ENCODE data around the gene PLCB4.
A peak's percentile ranks its signal among the peaks of the same experiment; 100 is the strongest.

PLCB4 gene

DNA sequence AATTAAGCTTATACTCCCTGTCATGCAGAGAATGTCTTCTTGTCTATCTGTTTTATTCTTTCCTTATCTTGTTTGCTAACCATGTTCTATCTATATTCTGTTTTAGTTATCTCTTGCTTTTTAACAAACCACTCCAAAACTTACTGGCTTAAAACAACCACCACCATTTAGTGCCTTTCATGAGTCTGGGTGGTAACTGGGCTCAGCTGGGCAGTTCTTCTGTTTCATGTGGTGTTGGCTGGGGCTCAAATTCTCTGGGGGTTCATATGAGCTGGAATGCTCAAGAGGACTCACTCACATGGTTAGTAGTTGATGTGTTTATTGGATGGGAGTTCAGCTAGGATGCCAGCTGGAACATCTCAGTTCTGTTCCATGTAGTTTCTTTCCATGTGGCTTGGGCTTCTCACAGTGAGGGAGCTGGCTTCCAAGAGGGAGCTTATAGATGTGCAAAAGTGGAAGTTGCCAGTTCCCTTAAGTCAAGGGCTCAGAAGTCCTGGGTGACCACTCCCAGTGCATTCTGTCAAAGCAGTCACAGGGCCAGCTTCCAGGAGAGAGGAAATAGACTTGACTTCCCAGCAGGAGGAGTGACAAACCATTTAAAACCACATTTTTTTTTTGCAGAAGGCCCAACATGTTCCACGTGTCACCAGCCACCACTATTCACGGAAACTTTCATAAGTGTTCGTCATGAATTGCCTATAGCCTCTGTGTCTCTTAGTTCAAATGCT lies 70.4 kb downstream of the PLCB4 start:
- no peaks in the 10 kb centered on the region for H3K36me3 ChIP-seq (replicated peaks)
- H3K4me3 ChIP-seq (ENCODE audit: low read depth, low read length), result no peak overlapping the region
- H3K27ac ChIP-seq, result no peak overlapping the region
- H3K27me3 ChIP-seq (replicated peaks), result no peaks in the 10 kb centered on the region
- TF ChIP-seq, protein P1, sequence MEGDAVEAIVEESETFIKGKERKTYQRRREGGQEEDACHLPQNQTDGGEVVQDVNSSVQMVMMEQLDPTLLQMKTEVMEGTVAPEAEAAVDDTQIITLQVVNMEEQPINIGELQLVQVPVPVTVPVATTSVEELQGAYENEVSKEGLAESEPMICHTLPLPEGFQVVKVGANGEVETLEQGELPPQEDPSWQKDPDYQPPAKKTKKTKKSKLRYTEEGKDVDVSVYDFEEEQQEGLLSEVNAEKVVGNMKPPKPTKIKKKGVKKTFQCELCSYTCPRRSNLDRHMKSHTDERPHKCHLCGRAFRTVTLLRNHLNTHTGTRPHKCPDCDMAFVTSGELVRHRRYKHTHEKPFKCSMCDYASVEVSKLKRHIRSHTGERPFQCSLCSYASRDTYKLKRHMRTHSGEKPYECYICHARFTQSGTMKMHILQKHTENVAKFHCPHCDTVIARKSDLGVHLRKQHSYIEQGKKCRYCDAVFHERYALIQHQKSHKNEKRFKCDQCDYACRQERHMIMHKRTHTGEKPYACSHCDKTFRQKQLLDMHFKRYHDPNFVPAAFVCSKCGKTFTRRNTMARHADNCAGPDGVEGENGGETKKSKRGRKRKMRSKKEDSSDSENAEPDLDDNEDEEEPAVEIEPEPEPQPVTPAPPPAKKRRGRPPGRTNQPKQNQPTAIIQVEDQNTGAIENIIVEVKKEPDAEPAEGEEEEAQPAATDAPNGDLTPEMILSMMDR (IDR thresholded peaks at IDR 0.05; ENCODE audit: low read depth, low read length, missing control alignments), result no peak
- in situ Hi-C loops (cut with HindIII; ENCODE audit: low pct_ligation_motif_present, low sequenced_read_pairs), result no loop called here
- DNase-seq, result no peak

DNA sequence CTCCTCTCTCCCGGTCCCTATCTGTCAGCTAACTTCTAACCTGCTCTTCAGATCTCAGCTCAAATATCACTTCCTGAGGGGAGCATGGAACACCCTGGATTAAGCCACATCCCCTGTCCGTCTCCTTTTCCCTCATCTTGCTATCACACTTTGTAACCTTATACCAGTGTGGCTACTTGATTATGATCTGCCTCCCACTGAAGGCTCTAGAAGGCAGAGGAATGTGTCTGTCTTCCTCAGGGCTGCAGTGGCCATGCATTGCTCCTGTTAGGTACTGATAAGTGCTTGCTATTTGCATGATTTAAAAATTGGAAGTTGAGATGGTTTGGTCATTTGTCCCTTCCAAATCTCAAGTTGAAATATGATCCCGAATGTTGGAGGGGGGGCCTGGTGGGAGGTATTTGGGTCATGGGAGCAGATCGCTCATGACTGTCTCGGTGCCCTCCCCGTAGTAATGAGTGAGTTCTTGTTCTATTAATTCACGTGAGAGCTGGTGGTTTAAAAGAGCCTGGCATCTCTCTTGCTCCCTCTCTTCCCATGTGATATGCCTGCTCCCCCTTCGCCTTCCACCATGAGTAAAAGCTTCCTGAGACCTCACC lies 71.4 kb downstream of the PLCB4 start:
- no peak for DNase-seq
- TF ChIP-seq, protein P1 (IDR thresholded peaks at IDR 0.05; ENCODE audit: low read depth, low read length, missing control alignments), result no peak
- Histone ChIP-seq H3K27ac (no peak overlapping the region), H3K27me3 (replicated peaks) (no peaks in the 10 kb centered on the region), H3K36me3 (replicated peaks) (no peaks in the 10 kb centered on the region), H3K4me3 (ENCODE audit: low read depth, low read length) (no peak overlapping the region)
- in situ Hi-C loops (cut with HindIII; ENCODE audit: low pct_ligation_motif_present, low sequenced_read_pairs), result no loop called here

DNA sequence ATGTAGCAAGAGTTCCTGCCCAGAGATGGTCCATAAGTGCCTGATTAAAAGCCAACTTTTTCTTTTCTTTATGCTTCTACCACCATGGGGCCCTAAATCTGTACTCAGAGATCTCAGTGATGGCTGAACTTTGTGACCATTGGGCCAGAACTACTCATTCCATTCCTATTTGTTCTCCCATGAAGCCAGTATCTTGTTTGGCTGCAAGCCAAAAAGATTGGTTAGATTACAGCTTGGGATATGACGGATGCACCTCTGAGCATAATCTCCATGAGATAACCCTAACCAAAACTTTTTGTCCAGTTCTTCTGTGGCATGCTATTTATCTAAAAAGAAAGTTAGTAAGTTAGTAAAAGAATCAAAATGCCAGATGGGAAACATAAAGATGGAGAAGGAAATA lies 72.2 kb downstream of the PLCB4 start:
- no peaks in the 10 kb centered on the region for H3K36me3 ChIP-seq (replicated peaks)
- TF ChIP-seq, protein P1 (IDR thresholded peaks at IDR 0.05; ENCODE audit: low read depth, low read length, missing control alignments), result no peak
- peak; percentile 34 for DNase-seq
- no peak overlapping the region for H3K27ac ChIP-seq
- H3K27me3 ChIP-seq (replicated peaks), result no peaks in the 10 kb centered on the region
- H3K4me3 ChIP-seq (ENCODE audit: low read depth, low read length), result no peak overlapping the region
- in situ Hi-C loops (cut with HindIII; ENCODE audit: low pct_ligation_motif_present, low sequenced_read_pairs), result no loop called here

DNA sequence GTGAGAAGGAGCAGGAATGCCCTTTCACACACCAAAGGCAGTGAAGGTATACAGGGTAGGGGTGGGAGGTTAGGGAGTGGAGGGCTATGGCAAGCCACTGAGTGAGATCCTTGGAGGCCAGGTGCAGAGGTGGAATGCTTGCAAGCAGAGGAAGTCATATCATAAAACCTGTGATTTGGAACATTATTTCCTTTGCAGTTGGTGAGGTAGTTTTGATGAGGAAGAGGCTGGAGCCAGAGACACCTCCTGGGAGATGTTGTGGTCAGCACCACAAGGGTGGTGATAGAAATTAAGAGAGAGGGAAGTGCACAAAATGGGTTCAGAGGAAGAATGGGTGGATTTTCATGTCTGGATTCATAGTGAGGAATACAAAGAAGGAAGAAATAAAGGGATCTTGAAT lies 73.0 kb downstream of the PLCB4 start:
- in situ Hi-C loops (cut with HindIII; ENCODE audit: low pct_ligation_motif_present, low sequenced_read_pairs), result no loop called here
- H3K27me3 ChIP-seq (replicated peaks), result no peaks in the 10 kb centered on the region
- TF ChIP-seq, protein P1 (IDR thresholded peaks at IDR 0.05; ENCODE audit: low read depth, low read length, missing control alignments), result no peak
- DNase-seq, result no peak
- no peak overlapping the region for H3K4me3 ChIP-seq (ENCODE audit: low read depth, low read length)
- H3K36me3 ChIP-seq (replicated peaks), result no peaks in the 10 kb centered on the region
- no peak overlapping the region for H3K27ac ChIP-seq

DNA sequence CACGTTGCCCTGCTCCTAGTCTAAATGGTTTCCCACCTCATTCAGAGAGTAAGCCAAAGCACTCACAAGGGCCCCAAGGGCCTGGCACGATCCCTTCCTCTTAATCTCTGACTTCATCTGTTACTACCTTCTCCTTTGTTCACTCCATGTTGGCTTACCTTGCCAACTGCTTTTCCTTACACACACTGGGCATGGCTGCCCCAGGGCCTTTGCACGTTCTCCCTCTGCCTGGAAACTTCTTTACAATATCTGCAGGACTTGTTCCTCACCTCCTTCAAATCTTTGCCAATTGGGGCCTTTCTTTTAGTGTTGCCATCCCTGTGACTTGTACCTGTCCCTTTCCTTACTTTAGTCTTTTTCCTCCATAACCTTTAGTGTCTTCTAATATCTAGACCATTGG lies 73.9 kb downstream of the PLCB4 start:
- Histone ChIP-seq H3K36me3 (replicated peaks) (no peaks in the 10 kb centered on the region), H3K27me3 (replicated peaks) (no peaks in the 10 kb centered on the region), H3K4me3 (ENCODE audit: low read depth, low read length) (no peak overlapping the region), H3K27ac (no peak overlapping the region)
- in situ Hi-C loops (cut with HindIII; ENCODE audit: low pct_ligation_motif_present, low sequenced_read_pairs), result no loop called here
- TF ChIP-seq, protein P1 (IDR thresholded peaks at IDR 0.05; ENCODE audit: low read depth, low read length, missing control alignments), result no peak
- no peak for DNase-seq
